ENCODE results near the gene PAQR8.

- TF ChIP-seq CTCF (IDR thresholded peaks at IDR 0.05) (no peak), REST (IDR thresholded peaks at IDR 0.05; ENCODE audit: insufficient read depth in 1 of 2, low read depth in 2 of 2, low read length in 1 of 2) (no peak), TCF7L2 (IDR thresholded peaks at IDR 0.05; ENCODE audit: low read depth, low read length) (no peak), POLR2AphosphoS5 (IDR thresholded peaks at IDR 0.05; ENCODE audit: low read depth, low read length) (no peak)
Measured at GRCh38 chr6:52364480-52365166, 2.7 kb downstream of the PAQR8 start.

Data from Panc1 (cell line).